ENCODE measurements around the gene TMEM209.

GRCh38 chr7:130118294-130118693 is 86.9 kb downstream of the TMEM209 start:
- TF ChIP-seq CTCF (IDR thresholded peaks at IDR 0.05) (no peak), POLR2A (IDR thresholded peaks at IDR 0.05) (no peak), POLR2AphosphoS5 (IDR thresholded peaks at IDR 0.05; ENCODE audit: insufficient read depth in 1 of 2, low read depth in 1 of 2) (no peak)

Data from vagina (tissue), 2 donors.